OCI-LY3 (cell line): ENCODE results near the gene PSMD12.
"Not testable (repeated sequence)": the region's sequence is repeated elsewhere in the genome, so short reads cannot be mapped to it uniquely, and the experiment has no call there.

Experiments
- H2AFZ ChIP-seq: fragments of 200-600, 300-600 bp; shearing (Covaris generic); 2 replicates; pipeline ENCODE4 v1.6.0; 2014; ENCODE audit warnings: antibody characterized with exemption, low read depth, low read length
- H3K27ac ChIP-seq: fragments of 200-600, 300-600 bp; sonication (generic); 2 replicates; pipeline ENCODE4 v1.5.1; 2014; ENCODE audit warnings: mild to moderate bottlenecking, low read length, moderate library complexity, mixed read lengths
- H3K27me3 ChIP-seq: fragments of 200-600, 300-600 bp; sonication (generic); 2 replicates; pipeline ENCODE4 v1.6.1; 2014; ENCODE audit warnings: low read depth, low read length, mixed read lengths
- H3K36me3 ChIP-seq: fragments of 200-600, 300-600 bp; sonication (generic); replicated peaks from 2 replicates; pipeline ENCODE3; 2014; ENCODE audit warnings: low read depth, low read length, mixed read lengths
- H3K4me1 ChIP-seq: fragments of 300-600, 200-600 bp; sonication (generic); 2 replicates; pipeline ENCODE4 v1.6.1; 2014; ENCODE audit warnings: low read length, mixed read lengths
- H3K4me2 ChIP-seq: fragments of 200-600, 300-600 bp; sonication (generic); 2 replicates; pipeline ENCODE4 v1.6.1; 2014; ENCODE audit warnings: low read length, mixed read lengths
- H3K4me3 ChIP-seq: fragments of 300-600, 200-600 bp; sonication (generic); 2 replicates; pipeline ENCODE4 v1.5.1; 2014; ENCODE audit warnings: antibody characterized with exemption, mild to moderate bottlenecking, low read length, moderate library complexity
- H3K79me2 ChIP-seq: fragments of 300-600, 200-600 bp; shearing (Covaris generic); 2 replicates; pipeline ENCODE4 v1.6.1; 2014; ENCODE audit warnings: mild to moderate bottlenecking, low read length, mixed read lengths
- H3K9ac ChIP-seq: fragments of 300-600, 200-600 bp; shearing (Covaris generic); 2 replicates; pipeline ENCODE4 v1.6.0; 2014; ENCODE audit warnings: mild to moderate bottlenecking, low read length, moderate library complexity
- H3K9me3 ChIP-seq: fragments of 200-600, 300-600 bp; shearing (Covaris generic); 2 replicates; pipeline ENCODE4 v1.6.1; 2014; ENCODE audit warnings: low read length, mixed read lengths; ENCODE audit not compliant: insufficient read depth
- H4K20me1 ChIP-seq: fragments of 200-600, 300-600 bp; sonication (generic); 2 replicates; pipeline ENCODE4 v1.6.1; 2016; ENCODE audit warnings: low read length, mixed read lengths; ENCODE audit not compliant: insufficient read depth
- EZH2phosphoT487 ChIP-seq: fragments of 200-600 bp; shearing (Covaris generic); IDR thresholded peaks from 2 replicates; pipeline ENCODE4 v1.6.1; 2018; ENCODE audit warnings: antibody characterized with exemption, mixed run types, low read depth
- TF ChIP-seq, protein P1 (sequence below): fragments of 200-600, 300-600 bp; sonication (generic); IDR thresholded peaks from 2 replicates; pipeline ENCODE4 v1.5.1; 2014; ENCODE audit warnings: antibody characterized with exemption, low read length, low read depth

PSMD12 gene

GRCh38 chr17:67326440-67326839 lies 39.9 kb downstream of the PSMD12 start:
- TF ChIP-seq, protein P1, sequence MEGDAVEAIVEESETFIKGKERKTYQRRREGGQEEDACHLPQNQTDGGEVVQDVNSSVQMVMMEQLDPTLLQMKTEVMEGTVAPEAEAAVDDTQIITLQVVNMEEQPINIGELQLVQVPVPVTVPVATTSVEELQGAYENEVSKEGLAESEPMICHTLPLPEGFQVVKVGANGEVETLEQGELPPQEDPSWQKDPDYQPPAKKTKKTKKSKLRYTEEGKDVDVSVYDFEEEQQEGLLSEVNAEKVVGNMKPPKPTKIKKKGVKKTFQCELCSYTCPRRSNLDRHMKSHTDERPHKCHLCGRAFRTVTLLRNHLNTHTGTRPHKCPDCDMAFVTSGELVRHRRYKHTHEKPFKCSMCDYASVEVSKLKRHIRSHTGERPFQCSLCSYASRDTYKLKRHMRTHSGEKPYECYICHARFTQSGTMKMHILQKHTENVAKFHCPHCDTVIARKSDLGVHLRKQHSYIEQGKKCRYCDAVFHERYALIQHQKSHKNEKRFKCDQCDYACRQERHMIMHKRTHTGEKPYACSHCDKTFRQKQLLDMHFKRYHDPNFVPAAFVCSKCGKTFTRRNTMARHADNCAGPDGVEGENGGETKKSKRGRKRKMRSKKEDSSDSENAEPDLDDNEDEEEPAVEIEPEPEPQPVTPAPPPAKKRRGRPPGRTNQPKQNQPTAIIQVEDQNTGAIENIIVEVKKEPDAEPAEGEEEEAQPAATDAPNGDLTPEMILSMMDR, result no peak
- no peak for TF ChIP-seq EZH2phosphoT487
- Histone ChIP-seq H2AFZ (no peak overlapping the region), H3K4me3 (no peak overlapping the region), H3K9ac (no peak overlapping the region), H4K20me1 (no peaks in the 10 kb centered on the region), H3K79me2 (no peaks in the 10 kb centered on the region), H3K27ac (no peak overlapping the region), H3K27me3 (no peaks in the 10 kb centered on the region), H3K4me2 (no peak overlapping the region), H3K9me3 (no peaks in the 10 kb centered on the region), H3K36me3 (no peaks in the 10 kb centered on the region), H3K4me1 (no peaks in the 10 kb centered on the region)

DNA sequence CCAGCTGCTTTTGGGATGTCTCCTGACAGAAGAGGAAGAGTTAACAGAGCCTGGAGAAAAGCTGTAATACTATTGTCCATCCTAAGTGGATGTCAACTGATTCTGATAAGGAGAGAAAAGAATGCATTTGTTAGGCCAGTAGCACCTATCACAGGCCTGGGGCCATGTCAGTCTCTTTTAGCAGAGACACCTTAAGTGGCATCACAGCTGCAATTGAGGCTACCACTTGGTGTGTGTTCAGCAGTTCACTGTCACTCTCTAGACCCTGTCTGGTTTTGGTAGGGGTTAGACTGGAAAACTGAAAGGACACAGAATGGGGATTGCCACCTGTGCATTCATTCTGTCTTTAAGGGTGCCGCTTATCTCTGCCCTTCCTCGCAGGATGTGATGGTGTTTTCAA lies 42.0 kb downstream of the PSMD12 start:
- no peaks in the 10 kb centered on the region for H4K20me1 ChIP-seq
- no peaks in the 10 kb centered on the region for H3K36me3 ChIP-seq
- TF ChIP-seq EZH2phosphoT487, result no peak
- TF ChIP-seq, protein P1, result no peak
- no peak overlapping the region for H3K9ac ChIP-seq
- H2AFZ ChIP-seq, result no peak overlapping the region
- H3K4me3 ChIP-seq, result no peak overlapping the region
- no peaks in the 10 kb centered on the region for H3K27me3 ChIP-seq
- H3K27ac ChIP-seq, result no peak overlapping the region
- H3K4me2 ChIP-seq, result no peak overlapping the region
- no peaks in the 10 kb centered on the region for H3K4me1 ChIP-seq
- H3K9me3 ChIP-seq, result no peaks in the 10 kb centered on the region
- H3K79me2 ChIP-seq, result no peaks in the 10 kb centered on the region

- no peak overlapping the region for H3K4me2 ChIP-seq
- H3K27ac ChIP-seq, result no peak overlapping the region
- no peak overlapping the region for H2AFZ ChIP-seq
- no peak overlapping the region for H3K9ac ChIP-seq
- H3K36me3 ChIP-seq, result no peaks in the 10 kb centered on the region
- no peak overlapping the region for H3K4me3 ChIP-seq
- no peaks in the 10 kb centered on the region for H4K20me1 ChIP-seq
- H3K9me3 ChIP-seq, result no peaks in the 10 kb centered on the region
- no peaks in the 10 kb centered on the region for H3K4me1 ChIP-seq
- TF ChIP-seq, protein P1, result no peak
- no peak for TF ChIP-seq EZH2phosphoT487
- no peaks in the 10 kb centered on the region for H3K79me2 ChIP-seq
- no peaks in the 10 kb centered on the region for H3K27me3 ChIP-seq
Observed at GRCh38 chr17:67323445-67323844, 42.9 kb downstream of the PSMD12 start.

- H2AFZ ChIP-seq, result no peak overlapping the region
- no peaks in the 10 kb centered on the region for H4K20me1 ChIP-seq
- H3K9ac ChIP-seq, result no peak overlapping the region
- H3K4me2 ChIP-seq, result no peak overlapping the region
- H3K4me3 ChIP-seq, result no peak overlapping the region
- H3K4me1 ChIP-seq, result no peaks in the 10 kb centered on the region
- H3K27me3 ChIP-seq, result no peaks in the 10 kb centered on the region
- no peak for TF ChIP-seq EZH2phosphoT487
- TF ChIP-seq, protein P1, result no peak
- H3K36me3 ChIP-seq, result no peaks in the 10 kb centered on the region
- H3K9me3 ChIP-seq, result no peaks in the 10 kb centered on the region
- H3K79me2 ChIP-seq, result no peaks in the 10 kb centered on the region
- no peak overlapping the region for H3K27ac ChIP-seq
Observed at GRCh38 chr17:67322042-67322787, 44.2 kb downstream of the PSMD12 start.

DNA sequence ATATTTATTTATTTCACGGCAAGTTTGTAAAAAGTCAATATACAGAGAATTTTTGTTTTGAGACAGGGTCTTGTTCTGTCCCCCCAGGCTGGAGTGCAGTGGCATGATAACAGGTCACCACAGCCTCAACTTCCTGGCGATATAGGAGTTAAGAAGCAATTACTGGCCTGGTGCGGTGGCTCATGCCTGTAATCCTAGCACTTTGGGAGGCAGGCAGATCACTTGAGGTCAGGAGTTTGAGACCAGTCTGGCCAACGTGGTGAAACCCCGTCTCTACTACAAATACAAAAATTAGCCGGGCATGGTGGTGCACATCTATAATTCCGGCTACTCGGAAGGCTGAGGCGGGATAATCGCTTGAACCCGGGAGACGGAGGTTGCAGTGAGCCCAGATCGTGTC lies 44.9 kb downstream of the PSMD12 start:
- H3K27me3 ChIP-seq, H3K79me2 ChIP-seq, H3K4me3 ChIP-seq, H3K4me2 ChIP-seq, H3K9me3 ChIP-seq, H3K27ac ChIP-seq, H3K36me3 ChIP-seq, H2AFZ ChIP-seq, H3K9ac ChIP-seq, H4K20me1 ChIP-seq, H3K4me1 ChIP-seq: not testable (repeated sequence)
